ENCODE measurements around the gene FGR. TPM values are rescaled to one million over a fixed set of nuclear protein-coding genes. Genes with fewer than 3 reads are reported as not detected.

FGR gene
- total RNA-seq, 4 donors from 2014 or later, result 3.0 to 9.2 (median 5.9) TPM

DNA sequence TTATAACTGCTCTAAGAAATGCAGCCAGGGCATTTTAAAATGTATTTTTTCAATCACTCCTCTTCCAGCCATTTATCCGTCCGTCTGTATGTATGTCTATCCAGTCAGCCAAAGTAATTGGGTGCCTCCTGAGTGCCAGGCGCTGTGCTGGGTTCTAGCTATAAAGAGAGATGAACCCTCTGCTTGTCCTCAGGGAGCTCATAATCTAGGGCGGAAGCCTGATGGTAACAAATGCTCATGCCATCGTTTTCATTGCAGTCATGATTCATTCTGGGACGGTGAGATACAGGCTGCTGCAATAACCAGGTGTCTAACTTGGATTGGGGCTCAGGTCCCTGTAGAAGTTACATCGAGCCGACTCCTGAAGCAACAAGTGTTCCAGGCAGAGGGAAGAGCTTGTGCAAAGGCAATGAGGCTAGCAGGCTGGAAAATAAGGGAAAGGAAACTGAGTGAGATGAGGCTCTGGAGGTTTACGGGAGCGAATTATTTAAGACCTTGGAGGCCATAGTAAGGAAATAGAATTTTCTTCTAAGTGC, 25.4 kb upstream of the FGR start:
- Histone ChIP-seq H3K4me3 (peak overlapping the region; percentile 71), H3K4me1 (peaks cover 60% of the 10 kb centered on the region)
- DNase-seq (ENCODE audit: low spot score in 2 of 2), result no peak

GRCh38 chr1:27659497-27660299, 24.7 kb upstream of the FGR start:
- H3K4me3 ChIP-seq, result peak overlapping the region; percentile 71
- 5% methylated on average over 25 of the region's 78 CpGs for WGBS
- H3K36me3 ChIP-seq, result no peaks in the 10 kb centered on the region
- no peaks in the 10 kb centered on the region for H3K9me3 ChIP-seq
- peaks cover 66% of the 10 kb centered on the region for H3K4me1 ChIP-seq
- peak overlapping the region; percentile 98 for H3K27ac ChIP-seq
- no peak for TF ChIP-seq CTCF (IDR thresholded peaks at IDR 0.05)
- peak in 1 of 2 donors; percentile 21 for TF ChIP-seq POLR2A (IDR thresholded peaks at IDR 0.05)
- peak; percentile 21 to 37 (median 29) for TF ChIP-seq POLR2AphosphoS5 (IDR thresholded peaks at IDR 0.05)
- DNase-seq (ENCODE audit: low spot score in 2 of 2), result peak; percentile 96
- no peaks in the 10 kb centered on the region for H3K27me3 ChIP-seq

More for the DNA sequence above, 25.4 kb upstream of the FGR start:
- H3K36me3 ChIP-seq, result no peaks in the 10 kb centered on the region
- H3K9me3 ChIP-seq, result no peaks in the 10 kb centered on the region
- 41% methylated on average over 10 of the region's 10 CpGs for WGBS
- H3K27ac ChIP-seq, result peak overlapping the region; percentile 98
- TF ChIP-seq CTCF (IDR thresholded peaks at IDR 0.05), result no peak
- TF ChIP-seq POLR2A (IDR thresholded peaks at IDR 0.05), result no peak
- TF ChIP-seq POLR2AphosphoS5 (IDR thresholded peaks at IDR 0.05), result no peak
- no peak for TF ChIP-seq EP300 (IDR thresholded peaks at IDR 0.05)
- H3K27me3 ChIP-seq, result no peaks in the 10 kb centered on the region

GRCh38 chr1:27658951-27659496, 24.0 kb upstream of the FGR start:
- peak overlapping the region; percentile 71 for H3K4me3 ChIP-seq
- no peaks in the 10 kb centered on the region for H3K27me3 ChIP-seq
- WGBS, result 20% methylated on average over 7 of the region's 7 CpGs
- H3K27ac ChIP-seq, result peak overlapping the region; percentile 98
- H3K9me3 ChIP-seq, result no peaks in the 10 kb centered on the region
- TF ChIP-seq EP300 (IDR thresholded peaks at IDR 0.05) (no peak), POLR2AphosphoS5 (IDR thresholded peaks at IDR 0.05) (peak in 1 of 3 donors; percentile 29)
- no peak for DNase-seq (ENCODE audit: low spot score in 2 of 2)
- H3K4me1 ChIP-seq, result peaks cover 67% of the 10 kb centered on the region
- H3K36me3 ChIP-seq, result no peaks in the 10 kb centered on the region

DNA sequence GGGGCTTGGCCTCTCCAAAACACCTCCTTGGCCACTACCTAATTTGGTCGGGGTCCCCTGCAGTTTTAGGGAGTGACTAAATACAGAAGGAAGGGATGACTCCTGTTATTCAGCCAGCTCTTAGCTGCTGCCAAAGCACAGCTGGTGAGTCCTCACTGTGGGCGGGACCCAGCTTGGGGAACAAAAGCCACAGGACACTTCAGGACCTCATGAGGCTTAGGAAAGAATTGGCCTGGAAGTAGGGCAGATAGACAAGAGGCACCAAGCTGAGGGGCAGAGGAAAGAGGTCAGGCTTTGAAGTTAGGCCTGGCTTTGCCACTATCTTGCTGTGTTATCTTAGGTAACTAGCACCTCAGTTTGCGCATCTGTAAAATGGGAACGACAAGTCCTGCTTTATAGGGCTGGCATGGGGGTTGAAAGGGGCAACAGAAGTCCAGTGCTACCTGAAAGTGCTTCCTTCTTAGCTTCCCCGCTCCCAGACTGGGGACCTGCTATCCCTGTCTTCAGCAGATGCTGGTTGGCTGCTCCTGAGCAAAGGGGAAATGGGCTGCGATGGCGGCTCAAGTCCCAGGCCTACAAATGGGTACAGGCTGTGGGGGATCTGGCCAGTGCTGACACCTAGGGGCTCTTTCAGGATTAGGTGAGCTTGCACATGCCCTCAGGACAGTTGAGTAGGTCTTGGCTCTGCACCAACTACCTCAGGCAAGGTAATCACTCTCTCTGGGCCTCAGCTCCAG, 21.3 kb upstream of the FGR start:
- WGBS, result 72% methylated on average over 7 of the region's 7 CpGs
- Histone ChIP-seq H3K4me3 (no peak overlapping the region), H3K4me1 (peaks cover 50% of the 10 kb centered on the region), H3K27me3 (no peaks in the 10 kb centered on the region), H3K9me3 (no peaks in the 10 kb centered on the region), H3K36me3 (no peaks in the 10 kb centered on the region), H3K27ac (peak overlapping the region; percentile 73)
- DNase-seq (ENCODE audit: low spot score in 2 of 2), result peak in 1 of 2 donors; percentile 90
- peak in 1 of 2 donors; percentile 8 for TF ChIP-seq POLR2A (IDR thresholded peaks at IDR 0.05)
- peak in 1 of 3 donors; percentile 65 for TF ChIP-seq POLR2AphosphoS5 (IDR thresholded peaks at IDR 0.05)
- TF ChIP-seq EP300 (IDR thresholded peaks at IDR 0.05), result no peak

DNA sequence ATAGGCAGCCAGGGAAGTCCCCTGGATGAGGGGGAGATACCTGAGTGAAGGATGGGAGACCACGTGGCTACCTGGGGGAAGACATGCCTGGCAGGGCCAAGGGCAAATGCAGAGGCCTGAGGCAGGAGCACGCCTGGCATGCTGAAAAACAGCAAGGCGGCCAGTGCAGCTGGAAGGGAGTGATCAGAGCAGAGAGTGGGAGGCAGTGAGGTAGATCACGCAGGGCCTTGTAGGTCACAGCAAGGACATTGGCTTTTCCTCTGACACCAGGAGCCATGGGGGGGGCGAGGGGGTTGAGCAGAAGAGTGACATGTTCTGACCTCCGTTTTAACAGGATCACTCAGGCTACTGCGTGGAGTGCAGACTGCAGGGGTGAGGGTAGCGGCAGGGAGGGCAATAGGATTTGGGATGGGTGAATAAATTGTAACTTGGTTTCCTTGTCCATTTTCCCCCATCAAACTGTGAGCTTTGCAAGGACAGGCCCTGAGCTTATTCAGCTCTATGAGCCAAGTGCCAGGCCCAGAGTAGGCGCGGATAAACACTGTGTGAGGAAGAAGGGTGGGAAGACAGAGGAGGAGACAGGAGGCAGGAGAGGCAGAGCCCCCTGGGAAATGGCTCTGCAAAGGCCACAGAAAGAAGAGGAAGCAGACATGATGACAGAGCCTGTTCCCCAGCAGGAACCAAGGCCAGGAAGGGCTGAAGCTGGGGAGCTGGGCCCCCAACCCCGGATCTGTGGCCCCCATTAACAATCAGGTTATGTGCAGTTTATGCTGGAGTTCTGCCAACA, 20.4 kb upstream of the FGR start:
- no peak for DNase-seq (ENCODE audit: low spot score in 2 of 2)
- no peaks in the 10 kb centered on the region for H3K36me3 ChIP-seq
- H3K9me3 ChIP-seq, result no peaks in the 10 kb centered on the region
- TF ChIP-seq POLR2A (IDR thresholded peaks at IDR 0.05) (no peak), EP300 (IDR thresholded peaks at IDR 0.05) (no peak), POLR2AphosphoS5 (IDR thresholded peaks at IDR 0.05) (no peak), CTCF (IDR thresholded peaks at IDR 0.05) (no peak)
- 44% methylated on average over 11 of the region's 11 CpGs for WGBS
- H3K4me1 ChIP-seq, result peaks cover 53% of the 10 kb centered on the region
- no peaks in the 10 kb centered on the region for H3K27me3 ChIP-seq
- peak overlapping the region; percentile 73 for H3K27ac ChIP-seq
- H3K4me3 ChIP-seq, result no peak overlapping the region
